Epithelial cell of prostate (primary cell): Measurements from ENCODE around the gene CA11.
"Not testable (repeated sequence)": the region's sequence is repeated elsewhere in the genome, so short reads cannot be mapped to it uniquely, and the experiment has no call there.

ENCODE experiments used
- DNase-seq: peaks from one replicate; pipeline ENCODE4 v3.0.0-alpha.2; 2011; ENCODE audit warnings: low read depth, low spot score
- H3K27ac ChIP-seq: fragments of 450-650 bp; 2 replicates; pipeline ENCODE4 v1.5.1; 2017; ENCODE audit warnings: mild to moderate bottlenecking

Gene CA11

GRCh38 chr19:48644839-48645619 lies 958 bp downstream of the CA11 start:
- no peak overlapping the region for H3K27ac ChIP-seq

GRCh38 chr19:48644355-48644754 lies 1.6 kb downstream of the CA11 start:
- no peak for DNase-seq

More at GRCh38 chr19:48644839-48645619, 958 bp downstream of the CA11 start:
- no peak for DNase-seq

DNA sequence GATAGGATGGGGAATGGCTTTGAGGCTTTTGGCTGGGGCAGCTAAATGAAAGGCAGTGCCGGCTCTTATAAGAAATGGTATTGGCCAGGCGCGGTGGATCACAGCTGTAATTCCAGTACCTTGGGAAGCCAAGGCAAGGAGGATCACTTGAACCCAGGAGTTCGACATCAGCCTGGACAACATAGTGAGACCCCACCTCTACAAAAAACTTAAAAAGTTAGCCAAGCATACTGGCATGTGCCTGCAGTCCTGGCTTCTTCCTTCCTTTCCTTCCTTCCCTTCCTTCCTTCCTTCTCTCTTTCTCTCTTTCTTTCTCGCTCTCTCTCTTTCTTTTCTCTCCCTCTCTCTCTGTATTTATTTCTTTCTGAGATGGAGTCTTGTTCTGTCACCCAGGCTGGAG lies 3.1 kb downstream of the CA11 start:
- DNase-seq, result no peak
- H3K27ac ChIP-seq, result no peak overlapping the region

More at GRCh38 chr19:48644355-48644754, 1.6 kb downstream of the CA11 start:
- no peak overlapping the region for H3K27ac ChIP-seq

DNA sequence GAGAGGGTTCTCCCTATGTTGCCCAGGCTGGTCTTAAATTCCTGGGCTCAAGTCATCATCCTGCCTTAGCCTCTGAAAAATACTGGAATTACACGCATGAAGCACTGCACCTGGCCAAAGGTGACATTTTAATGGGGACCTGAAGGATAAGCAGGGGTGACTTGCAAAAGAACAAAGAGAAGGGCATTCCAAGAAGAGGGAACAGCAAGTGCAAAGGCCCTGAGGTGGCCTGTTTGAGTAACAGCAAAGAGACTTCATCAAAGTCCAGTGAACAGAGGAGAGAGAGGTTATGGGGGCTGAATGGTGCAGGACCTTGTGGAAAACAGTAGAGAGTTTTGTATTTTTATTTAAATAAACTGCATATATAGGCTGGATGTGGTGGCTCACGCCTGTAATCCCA lies 4.1 kb downstream of the CA11 start:
- no peak for DNase-seq

GRCh38 chr19:48639483-48640375 lies 6.3 kb downstream of the CA11 start:
- no peak for DNase-seq
- H3K27ac ChIP-seq, result no peak overlapping the region

More for the DNA sequence above, 4.1 kb downstream of the CA11 start:
- no peak overlapping the region for H3K27ac ChIP-seq

GRCh38 chr19:48638831-48639381 lies 7.1 kb downstream of the CA11 start:
- no peak overlapping the region for H3K27ac ChIP-seq
- DNase-seq, result no peak

GRCh38 chr19:48637948-48638830 lies 7.8 kb downstream of the CA11 start:
- H3K27ac ChIP-seq, result peak overlapping the region; percentile 91
- DNase-seq, result peak; percentile 82

DNA sequence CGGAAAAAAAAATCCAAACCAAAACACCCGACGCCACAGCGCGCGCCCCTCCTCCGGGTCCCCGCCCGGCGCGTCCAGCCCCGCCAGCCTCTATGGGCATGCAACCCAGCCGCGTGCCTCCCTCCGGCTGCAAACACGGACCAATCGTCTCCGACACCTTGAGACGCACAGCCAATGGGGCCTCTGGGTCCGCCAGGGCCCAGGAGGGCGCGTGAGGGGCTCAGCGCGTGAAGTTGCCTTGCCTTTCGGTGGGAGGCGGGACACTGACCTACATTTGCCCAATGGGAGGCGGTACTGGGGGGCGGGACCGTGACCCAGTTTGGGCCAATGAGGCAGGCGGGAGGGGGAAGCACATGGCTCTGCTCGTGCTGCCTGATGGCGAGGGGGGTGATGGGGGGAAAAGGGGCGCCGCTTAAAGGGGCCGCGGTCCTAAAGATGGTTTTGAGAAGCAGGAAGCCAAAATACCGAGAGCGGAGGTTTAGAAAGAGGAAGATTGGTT lies 8.5 kb downstream of the CA11 start:
- DNase-seq, result peak; percentile 90
- H3K27ac ChIP-seq, result peak overlapping the region; percentile 91

DNA sequence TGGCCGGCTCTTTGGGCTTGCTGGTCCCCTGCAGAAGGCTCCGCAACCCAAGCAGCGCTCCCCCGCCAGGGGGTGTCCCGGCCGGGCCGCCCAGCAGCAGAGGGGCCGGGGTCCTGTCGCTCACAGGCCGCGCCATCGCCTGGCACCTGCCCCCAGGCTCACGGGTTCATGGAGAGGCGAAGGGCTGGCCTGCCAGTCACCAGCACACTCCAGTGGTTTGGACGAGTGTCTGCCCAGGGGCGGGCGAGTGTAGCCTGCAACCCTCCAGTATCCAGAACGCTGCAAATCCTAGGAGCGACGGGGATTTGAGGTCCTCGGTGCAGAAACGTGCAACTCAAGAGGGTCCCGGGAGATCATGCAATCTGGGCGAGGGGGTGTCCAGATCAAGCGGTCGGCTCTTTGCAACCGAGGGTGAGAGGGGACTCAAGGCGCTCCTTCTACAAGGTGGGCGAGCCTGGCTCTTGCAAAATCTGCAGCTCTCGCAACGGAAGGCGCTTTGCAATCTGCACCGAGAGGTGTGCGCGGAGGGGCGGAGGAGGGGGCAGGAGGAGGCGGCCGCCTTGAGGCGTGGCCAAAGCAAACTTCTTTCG lies 9.0 kb downstream of the CA11 start, which contains the start of gene DBP:
TSS of gene DBP (minus strand) at position 521 of the 590 bp plus-strand sequence. CDS start at position 136, 385 bp downstream.
- no peak for DNase-seq
- H3K27ac ChIP-seq, result peak within 1 kb of the TSS; percentile 91

GRCh38 chr19:48635966-48636858 lies 9.8 kb downstream of the CA11 start:
- no peak for DNase-seq
- peak overlapping the region; percentile 91 for H3K27ac ChIP-seq

- peak overlapping the region; percentile 91 for H3K27ac ChIP-seq
- no peak for DNase-seq
Observed at GRCh38 chr19:48635263-48635965, 10.6 kb downstream of the CA11 start.

DNA sequence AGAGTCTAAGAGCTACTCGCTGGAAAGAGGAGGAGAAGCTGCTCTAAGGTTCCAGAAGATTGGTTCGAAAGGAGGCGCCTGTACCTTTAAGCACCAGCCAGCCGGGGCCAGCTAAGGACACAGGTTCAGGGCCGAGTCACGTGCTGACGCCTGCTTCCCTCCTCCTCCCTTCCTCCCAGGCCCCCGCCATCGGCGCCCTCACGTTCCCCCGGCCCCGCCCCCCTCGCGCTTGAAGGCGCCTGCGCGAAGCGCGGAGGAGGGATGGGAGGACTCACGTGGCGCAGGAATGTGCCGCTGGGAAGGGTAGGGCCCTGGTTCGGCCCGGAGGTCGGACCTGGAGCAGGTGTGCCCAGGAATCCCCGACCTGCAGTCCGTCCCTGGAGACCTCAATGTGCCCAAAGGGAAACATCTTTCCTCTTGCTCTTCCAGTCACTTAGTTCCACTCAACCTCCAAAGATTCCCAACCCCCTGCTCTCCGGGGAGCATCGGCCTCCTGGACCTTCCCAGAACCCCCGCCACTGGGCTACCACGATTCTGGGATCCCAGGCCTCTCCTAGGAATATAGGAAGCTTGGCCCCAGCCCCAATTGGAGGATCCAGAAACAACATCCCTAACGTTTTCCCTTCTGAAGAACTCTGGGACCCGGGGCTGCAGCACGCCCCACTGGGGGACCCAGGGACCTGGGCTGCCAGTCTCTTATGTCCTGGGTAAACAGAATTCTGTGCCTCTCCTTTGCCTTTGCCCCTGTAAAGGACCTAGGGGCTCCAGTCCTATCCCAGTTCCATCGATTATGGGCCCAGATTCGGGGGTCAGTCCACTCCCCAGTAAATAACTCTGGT lies 11.3 kb downstream of the CA11 start:
- peak; percentile 84 for DNase-seq
- H3K27ac ChIP-seq, result peak overlapping the region; percentile 91

DNA sequence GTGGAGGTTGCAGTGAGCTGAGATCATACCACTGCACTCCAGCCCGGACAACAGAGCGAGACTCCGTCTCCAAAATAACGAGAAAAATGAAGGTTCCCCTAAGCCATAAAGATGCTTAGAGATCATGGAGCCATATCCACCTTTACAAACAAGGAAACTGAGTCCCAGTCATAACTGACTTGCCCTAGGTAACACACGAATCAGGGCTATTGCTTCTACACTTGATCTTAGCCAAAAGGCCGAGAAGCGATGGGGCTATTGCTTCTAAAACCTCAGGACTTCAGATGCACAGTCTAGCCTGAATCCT lies 12.0 kb downstream of the CA11 start:
- DNase-seq, result no peak
- H3K27ac ChIP-seq, result peak overlapping the region; percentile 91

DNA sequence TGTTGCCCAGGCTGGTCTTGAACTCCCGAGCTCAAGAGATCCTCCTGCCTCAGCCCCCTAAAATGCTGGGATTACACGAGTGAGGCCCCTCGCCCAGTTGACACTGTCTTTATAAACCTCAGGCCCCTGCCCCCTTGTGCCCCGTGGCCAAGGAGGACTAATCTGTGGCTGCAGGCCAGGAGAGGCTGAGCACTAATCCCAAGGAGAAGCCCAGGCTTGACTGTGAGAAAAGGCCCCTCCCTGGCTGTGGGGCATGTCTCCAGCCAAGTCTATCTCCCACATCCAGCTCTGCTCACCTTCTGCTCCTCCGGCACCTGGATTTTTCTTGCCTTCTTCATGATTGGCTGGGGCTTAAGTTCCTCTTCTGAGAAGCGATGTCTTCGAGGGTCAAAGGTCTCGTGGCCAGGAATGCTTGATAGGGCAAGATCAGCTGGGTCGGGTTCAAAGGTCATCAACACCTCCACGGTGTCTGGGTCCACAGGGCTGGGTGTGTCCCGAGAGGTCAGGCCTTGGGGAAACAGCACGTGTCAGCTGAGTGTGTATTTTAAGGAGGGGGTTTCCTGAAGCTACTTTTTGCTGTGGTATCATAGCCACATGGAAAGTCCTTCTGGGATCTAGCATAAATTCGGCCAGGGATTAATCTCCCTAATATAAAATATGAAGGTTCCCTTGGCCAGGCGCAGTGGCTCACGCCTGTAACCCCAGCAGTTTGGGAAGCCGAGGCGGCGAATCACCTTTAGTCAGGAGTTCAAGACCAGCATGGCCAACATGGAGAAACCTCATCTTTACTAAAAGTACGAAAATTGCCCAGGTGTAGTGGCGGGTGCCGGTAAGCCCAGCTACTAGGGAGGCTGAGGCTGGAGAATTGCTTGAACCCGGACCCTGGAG lies 12.6 kb downstream of the CA11 start:
- H3K27ac ChIP-seq, result peak overlapping the region; percentile 91
- DNase-seq, result no peak

DNA sequence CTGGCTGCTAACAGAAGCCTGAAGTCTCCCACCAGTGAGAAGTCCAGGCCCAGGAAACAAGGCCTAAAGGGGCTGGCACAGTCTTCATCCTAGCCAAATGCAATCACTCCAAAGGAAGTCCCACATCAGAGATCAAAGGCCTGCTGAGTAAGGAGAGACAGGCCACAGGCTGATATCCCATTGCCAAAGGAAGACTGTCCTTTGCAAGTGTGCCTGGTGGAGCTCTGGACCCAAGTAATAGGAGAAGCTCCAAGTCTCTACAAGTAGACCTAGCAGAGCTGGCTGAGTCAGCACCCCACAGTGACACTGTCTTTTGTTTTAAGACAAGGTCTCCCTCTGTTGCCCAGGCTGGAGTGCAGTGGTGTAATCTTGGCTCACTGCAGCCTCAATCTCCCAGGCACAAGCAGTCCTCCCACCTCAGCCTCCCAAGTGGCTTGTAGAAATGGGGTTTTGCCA lies 13.3 kb downstream of the CA11 start:
- H3K27ac ChIP-seq, result peak overlapping the region; percentile 91

DNA sequence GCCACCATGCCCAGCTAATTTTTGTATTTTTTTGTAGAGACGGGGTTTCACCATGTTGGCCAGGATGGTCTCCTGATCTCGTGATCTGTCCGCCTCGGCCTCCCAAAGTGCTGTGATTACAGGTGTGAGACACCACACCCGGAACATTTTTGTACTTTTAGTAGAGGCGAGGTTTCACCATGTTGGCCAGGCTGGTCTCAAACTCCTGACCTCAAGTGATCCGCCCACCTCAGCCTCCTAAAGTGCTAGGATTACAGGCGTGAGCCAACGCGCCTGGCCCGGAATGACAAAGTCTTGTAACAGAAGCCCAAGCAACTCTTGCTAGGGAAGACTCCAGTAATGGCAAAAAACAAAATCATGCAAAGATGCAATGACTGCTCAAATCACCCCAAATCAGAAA lies 13.7 kb downstream of the CA11 start:
- H3K27ac ChIP-seq, result peak overlapping the region; percentile 91
- not testable (repeated sequence) for DNase-seq

More for the DNA sequence above, 13.3 kb downstream of the CA11 start:
- DNase-seq, result no peak
